Thyroid gland (tissue), 4 donors: Measurements from ENCODE around the gene KRT78. TPM values are rescaled to one million over a fixed set of nuclear protein-coding genes. Genes with fewer than 3 reads are reported as not detected.
A peak's percentile ranks its signal among the peaks of the same experiment; 100 is the strongest.

Experiments used
- DNase-seq, 2 donors: peaks; one replicate each; pipeline ENCODE4 v3.0.0-alpha.2; 2019
- H3K27ac ChIP-seq, 3 donors: fragments of 200-600 bp; sonication (generic); 1 replicate in 2 of 3; 2 replicates in 1 of 3; pipeline ENCODE4 v1.5.1; 2016 to 2019; ENCODE audit warnings: mild to moderate bottlenecking in 1 of 3, moderate library complexity in 1 of 3
- H3K27me3 ChIP-seq: fragments of 200-600 bp; sonication (generic); one replicate; pipeline ENCODE4 v1.5.1; 2019
- H3K36me3 ChIP-seq, 2 donors: fragments of 200-600 bp; sonication (generic); one replicate each; pipeline ENCODE4 v1.5.1; 2016 to 2019
- H3K4me1 ChIP-seq, 2 donors: fragments of 200-600 bp; sonication (generic); one replicate each; pipeline ENCODE4 v1.5.1; 2017 to 2019
- H3K4me3 ChIP-seq, 3 donors: fragments of 200-600 bp; sonication (generic); replicated peaks in 1 of 3; 1 replicate in 2 of 3; 2 replicates in 1 of 3; pipeline ENCODE4 v1.5.1; 2016; ENCODE audit warnings: mild to moderate bottlenecking in 1 of 3
- H3K9me3 ChIP-seq: fragments of 200-600 bp; sonication (generic); one replicate; pipeline ENCODE4 v1.5.1; 2017
- CTCF ChIP-seq, 6 experiments: fragments of 200-600 bp in 3 of 6; fragments of 450-650 bp in 3 of 6; sonication (generic) in 3 of 6; IDR thresholded peaks; one replicate each; pipeline ENCODE4 v1.5.1; 2016 to 2019; ENCODE audit warnings: antibody characterized with exemption in 6 of 6, mild to moderate bottlenecking in 2 of 6, inconsistent platforms in 1 of 6, moderate library complexity in 1 of 6
- POLR2A ChIP-seq, 2 donors: fragments of 450-650 bp; IDR thresholded peaks; one replicate each; pipeline ENCODE4 v1.6.1; 2017; ENCODE audit warnings: antibody characterized with exemption in 2 of 2, mild to moderate bottlenecking in 2 of 2, moderate library complexity in 1 of 2
- WGBS, 2 donors: methylation state at CpG; one replicate each; pipeline ENCODE4 v1.1.5; 2017; 5-methylcytosine and 5-hydroxymethylcytosine counted together
- intact Hi-C: fragments of 100-400 bp; cut with DNase I; formaldehyde crosslinking; loops from one replicate; pipeline ENCODE4 v1.15.1; 2023
- total RNA-seq, 4 donors: library from RNA; depleted of rRNA; stranded (reverse); fragments of >200 nt; gene quantifications; one replicate each; pipeline ENCODE4 v1.2.3, GENCODE V29; 2016

The KRT78 gene
- total RNA-seq, 4 donors from 2014 or later = 0.40 TPM; not detected in 3

DNA sequence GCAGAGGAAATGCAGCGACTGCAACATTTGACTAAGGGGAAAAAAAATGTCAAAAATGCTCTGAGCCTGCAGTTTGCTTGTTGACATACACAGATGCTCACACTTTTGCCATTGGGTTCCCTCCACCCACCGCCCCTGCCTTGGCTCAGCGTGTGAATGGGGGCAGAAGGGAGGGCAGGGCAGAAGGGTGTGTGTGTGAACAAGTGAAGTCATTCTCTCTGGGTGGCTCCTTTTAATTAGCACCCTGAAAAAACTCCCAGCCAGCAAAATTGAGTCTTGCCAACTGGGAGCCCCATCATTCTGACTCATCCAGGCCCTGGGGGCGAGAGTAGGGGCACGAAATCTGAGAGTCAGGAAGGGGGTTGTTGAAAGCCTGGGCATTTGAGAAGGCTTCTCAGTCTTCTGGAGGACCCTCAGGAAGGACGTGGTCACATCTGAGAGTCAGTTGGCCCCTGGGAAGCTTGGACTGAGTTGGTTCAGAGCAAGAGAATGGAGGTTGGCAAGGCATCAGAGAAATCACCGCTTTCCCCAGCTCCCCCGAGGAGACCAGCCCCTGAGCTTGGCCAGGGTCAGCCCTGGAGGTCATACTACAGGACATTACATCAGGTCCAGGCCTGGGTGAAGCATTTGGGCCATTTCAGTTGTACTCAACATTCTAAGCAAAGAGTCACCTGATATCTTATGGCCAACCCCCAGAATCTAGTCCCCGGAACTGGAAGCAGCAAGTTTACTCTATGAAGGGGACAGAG lies 22.7 kb upstream of the KRT78 start:
- H3K4me3 ChIP-seq = no peak overlapping the region
- TF ChIP-seq POLR2A (IDR thresholded peaks at IDR 0.05) (no peak), CTCF (IDR thresholded peaks at IDR 0.05) (no peak)
- WGBS, 2 donors = 62 to 70% methylated on average over 9 of the region's 9 CpGs
- peak overlapping the region in 2 of 3 donors; percentile 47 to 90 for H3K27ac ChIP-seq
- peaks cover 28 to 57% of the 10 kb centered on the region in 2 donors for H3K4me1 ChIP-seq
- no peaks in the 10 kb centered on the region for H3K27me3 ChIP-seq
- intact Hi-C loops = no loop called here
- no peak for DNase-seq
- H3K9me3 ChIP-seq = no peaks in the 10 kb centered on the region
- no peaks in the 10 kb centered on the region for H3K36me3 ChIP-seq

GRCh38 chr12:52870361-52871290 lies 21.8 kb upstream of the KRT78 start:
- 52% methylated on average over 12 to 14 of the region's 14 CpGs for WGBS, 2 donors
- Histone ChIP-seq H3K36me3 (no peaks in the 10 kb centered on the region), H3K9me3 (no peaks in the 10 kb centered on the region), H3K4me3 (no peak overlapping the region), H3K27ac (peak overlapping the region in 2 of 3 donors; percentile 47 to 90), H3K4me1 (peaks cover 21 to 50% of the 10 kb centered on the region in 2 donors), H3K27me3 (no peaks in the 10 kb centered on the region)
- intact Hi-C loops = no loop called here
- TF ChIP-seq CTCF (IDR thresholded peaks at IDR 0.05) = peak; percentile 31 to 79 (median 68)
- TF ChIP-seq POLR2A (IDR thresholded peaks at IDR 0.05) = no peak
- DNase-seq = peak; percentile 68 to 71

DNA sequence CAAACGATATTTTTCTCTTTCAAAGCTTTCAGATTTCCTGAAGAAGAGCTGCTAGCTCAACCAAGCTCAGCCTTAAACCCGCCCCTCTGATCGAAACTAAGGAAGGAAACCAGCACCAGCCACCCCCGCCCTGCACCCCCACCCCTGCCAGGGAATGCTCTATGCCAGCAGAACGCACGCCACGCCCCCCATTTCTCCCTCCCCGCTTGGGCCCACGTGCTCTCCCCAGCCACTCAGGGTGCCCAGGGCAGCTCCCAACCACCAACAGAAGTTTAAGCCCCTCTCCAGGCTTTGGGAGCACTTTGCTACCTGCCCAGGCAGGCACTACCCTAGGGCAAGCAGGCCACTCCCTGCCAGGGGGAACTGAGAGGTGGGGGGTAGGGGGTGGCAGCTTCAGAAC lies 18.8 kb upstream of the KRT78 start:
- Histone ChIP-seq H3K27ac (peak overlapping the region in 1 of 3 donors; percentile 17), H3K4me3 (no peak overlapping the region), H3K27me3 (no peaks in the 10 kb centered on the region), H3K4me1 (peaks cover 6 to 31% of the 10 kb centered on the region in 2 donors), H3K9me3 (no peaks in the 10 kb centered on the region), H3K36me3 (no peaks in the 10 kb centered on the region)
- intact Hi-C loops = loop anchor here (5.0 kb wide), 1 partner anchor 285 kb away; no protein-coding TSS in a partner anchor
- peak; percentile 66 to 83 for DNase-seq
- WGBS, 2 donors = 22 to 30% methylated on average over 8 to 9 of the region's 9 CpGs
- peak in 1 of 2 donors; percentile 7 for TF ChIP-seq POLR2A (IDR thresholded peaks at IDR 0.05)
- no peak for TF ChIP-seq CTCF (IDR thresholded peaks at IDR 0.05)

GRCh38 chr12:52867152-52867551 lies 18.4 kb upstream of the KRT78 start:
- H3K27ac ChIP-seq = no peak overlapping the region

More at GRCh38 chr12:52867152-52867551, 18.4 kb upstream of the KRT78 start:
- Histone ChIP-seq H3K27me3 (no peaks in the 10 kb centered on the region), H3K9me3 (no peaks in the 10 kb centered on the region), H3K4me1 (peaks cover 6 to 31% of the 10 kb centered on the region in 2 donors), H3K36me3 (no peaks in the 10 kb centered on the region), H3K4me3 (no peak overlapping the region)
- intact Hi-C loops = loop anchor here (5.0 kb wide), 1 partner anchor 285 kb away; no protein-coding TSS in a partner anchor
- TF ChIP-seq CTCF (IDR thresholded peaks at IDR 0.05) (no peak), POLR2A (IDR thresholded peaks at IDR 0.05) (no peak)
- no peak for DNase-seq
- 92 to 96% methylated on average over 5 of the region's 5 CpGs for WGBS, 2 donors
